HCT116 (cell line): ENCODE results near the gene FAM83F. TPM values are rescaled to one million over a fixed set of nuclear protein-coding genes. Genes with fewer than 3 reads are reported as not detected.
A peak's percentile ranks its signal among the peaks of the same experiment; 100 is the strongest.

Source experiments
- ATAC-seq: fragments of 200-7000 bp; cut with Tn5 transposase; 2 replicates; pipeline ENCODE4 v1.9.1; 2020; ENCODE audit warnings: mild to moderate bottlenecking, moderate library complexity
- BruUV-seq: library from RNA; stranded (reverse); fragments of 400-500 nt; replicated peaks from 2 replicates; lab custom pipeline; 2021; lab: Mats Ljungman, UMichigan
- CTCF ChIA-PET: fragments of 300-600 bp; sonication (Branson Sonifier 250); formaldehyde crosslinking; loops from one replicate; lab custom pipeline; 2021; ENCODE audit warnings: antibody characterized with exemption; lab: Charles Lee
- POLR2A ChIA-PET: fragments of 300-600, 350-600 bp; sonication (Branson Sonifier 250); formaldehyde crosslinking; loops from one replicate; lab custom pipeline; 2021; ENCODE audit warnings: antibody characterized with exemption; lab: Charles Lee
- RAD21 ChIA-PET, 2 experiments: fragments of 300-600 bp; sonication (Branson Sonifier 250); formaldehyde crosslinking; loops; one replicate each; lab custom pipeline; 2023; ENCODE audit warnings: low total read pairs in 2 of 2; ENCODE audit not compliant: uncharacterized antibody in 2 of 2, unreplicated experiment in 2 of 2, low non-redundant PET in 1 of 2; lab: Charles Lee
- DNase-seq: peaks from one replicate; pipeline ENCODE4 v3.0.0-alpha.2; 2010; ENCODE audit warnings: low read depth, low spot score
- H2AFZ ChIP-seq: fragments of 200-600 bp; shearing (Covaris generic), sonication (generic); 2 replicates; pipeline ENCODE4 v1.6.1; 2017; ENCODE audit warnings: low read depth, mixed run types, mixed read lengths, antibody characterized with exemption, low read length; ENCODE audit not compliant: poor library complexity, severe bottlenecking
- H3K27ac ChIP-seq: 2 replicates; pipeline ENCODE4 v1.5.1; 2012; ENCODE audit warnings: low read depth, low read length
- H3K27me3 ChIP-seq: fragments of 200-600 bp; sonication (generic); 2 replicates; pipeline ENCODE4 v1.6.1; 2016; ENCODE audit warnings: mixed run types, low read length, mixed read lengths; ENCODE audit not compliant: insufficient read depth
- H3K36me3 ChIP-seq, 2 experiments: fragments of 200-500 bp in 1 of 2; fragments of 200-600 bp in 1 of 2; sonication (Bioruptor generic) in 1 of 2; sonication (generic) in 1 of 2; 2 replicates each; pipeline versions ENCODE4 v1.5.1 to v1.6.1; 2014 to 2016; ENCODE audit warnings: low read length in 2 of 2, inconsistent platforms in 1 of 2, mixed read lengths in 1 of 2, mixed run types in 1 of 2; ENCODE audit not compliant: insufficient read depth in 2 of 2, control insufficient read depth in 1 of 2
- H3K4me1 ChIP-seq, 2 experiments: fragments of 200-600 bp in 1 of 2; sonication (generic) in 1 of 2; 2 replicates each; pipeline versions ENCODE4 v1.5.1 to v1.6.1; 2012 to 2017; ENCODE audit warnings: low read length in 2 of 2, inconsistent platforms in 1 of 2, mild to moderate bottlenecking in 1 of 2, mixed read lengths in 1 of 2, mixed run types in 1 of 2, moderate library complexity in 1 of 2; ENCODE audit not compliant: insufficient read depth in 2 of 2, control insufficient read depth in 1 of 2
- H3K4me2 ChIP-seq: fragments of 200-600 bp; sonication (generic); 2 replicates; pipeline ENCODE4 v1.6.1; 2017; ENCODE audit warnings: mixed run types, low read length, mixed read lengths
- H3K4me3 ChIP-seq, 2 experiments: fragments of 200-600 bp in 1 of 2; sonication (generic) in 1 of 2; replicated peaks in 1 of 2; 2 replicates each; pipeline ENCODE4 v1.5.1; 2011 to 2016; ENCODE audit warnings: low read length in 2 of 2, control low read depth in 1 of 2, low read depth in 1 of 2, mild to moderate bottlenecking in 1 of 2, mixed read lengths in 1 of 2, mixed run types in 1 of 2
- H3K79me2 ChIP-seq: fragments of 200-600 bp; sonication (generic); 2 replicates; pipeline ENCODE4 v1.6.1; 2017; ENCODE audit warnings: mild to moderate bottlenecking, mixed run types, low read length, moderate library complexity, mixed read lengths; ENCODE audit not compliant: insufficient read depth
- H3K9ac ChIP-seq: fragments of 200-600 bp; sonication (generic); 2 replicates; pipeline ENCODE4 v1.6.1; 2016; ENCODE audit warnings: low read length, mixed read lengths
- H3K9me2 ChIP-seq: fragments of 200-600 bp; sonication (generic), shearing (Covaris generic); 2 replicates; pipeline ENCODE4 v1.6.1; 2017; ENCODE audit warnings: mixed run types, mild to moderate bottlenecking, moderate library complexity; ENCODE audit not compliant: insufficient read depth
- H3K9me3 ChIP-seq, 2 experiments: fragments of 200-500 bp in 1 of 2; fragments of 200-600 bp in 1 of 2; sonication (Bioruptor generic) in 1 of 2; sonication (generic) in 1 of 2; 2 replicates each; pipeline ENCODE4 v1.6.1; 2014 to 2017; ENCODE audit warnings: low read length in 2 of 2, mixed read lengths in 2 of 2, inconsistent platforms in 1 of 2, low read depth in 1 of 2, mild to moderate bottlenecking in 1 of 2, mixed run types in 1 of 2, moderate library complexity in 1 of 2; ENCODE audit not compliant: control insufficient read depth in 1 of 2, insufficient read depth in 1 of 2
- H4K20me1 ChIP-seq: fragments of 200-600 bp; sonication (generic), shearing (Covaris generic); 2 replicates; pipeline ENCODE4 v1.6.1; 2017; ENCODE audit warnings: mixed run types, mild to moderate bottlenecking, moderate library complexity; ENCODE audit not compliant: insufficient read depth
- CBX3 ChIP-seq: IDR thresholded peaks from 2 replicates; pipeline ENCODE4 v1.6.1; 2012; ENCODE audit warnings: low read depth
- CEBPB ChIP-seq: IDR thresholded peaks from 2 replicates; pipeline ENCODE4 v1.6.1; 2012; ENCODE audit warnings: low read depth
- EGR1 ChIP-seq: IDR thresholded peaks from 2 replicates; pipeline ENCODE4 v1.6.1; 2012; ENCODE audit warnings: low read depth
- ELF1 ChIP-seq: IDR thresholded peaks from 2 replicates; pipeline ENCODE4 v1.6.1; 2012; ENCODE audit warnings: low read depth, borderline replicate concordance
- EZH2 ChIP-seq: fragments of 200-600 bp; sonication (generic); IDR thresholded peaks from 2 replicates; pipeline ENCODE4 v1.6.1; 2017; ENCODE audit warnings: antibody characterized with exemption, mixed run types
- EZH2phosphoT487 ChIP-seq: fragments of 200-600 bp; IDR thresholded peaks from 2 replicates; pipeline ENCODE4 v1.6.1; 2018; ENCODE audit warnings: antibody characterized with exemption, borderline replicate concordance
- FOSL1 ChIP-seq: IDR thresholded peaks from 2 replicates; pipeline ENCODE4 v1.6.1; 2012; ENCODE audit warnings: low read depth
- POLR2A ChIP-seq: IDR thresholded peaks from 2 replicates; pipeline ENCODE4 v1.7.0; 2011; ENCODE audit warnings: borderline replicate concordance; ENCODE audit not compliant: insufficient read depth, insufficient read length; ENCODE audit errors: extremely low read depth
- POLR2AphosphoS5 ChIP-seq: IDR thresholded peaks from 2 replicates; pipeline ENCODE4 v1.6.1; 2011; ENCODE audit warnings: mild to moderate bottlenecking, low read depth, low read length, moderate library complexity
- RAD21 ChIP-seq: IDR thresholded peaks from 2 replicates; pipeline ENCODE4 v1.6.1; 2012; ENCODE audit warnings: low read depth, mild to moderate bottlenecking
- SIN3A ChIP-seq: IDR thresholded peaks from 2 replicates; pipeline ENCODE4 v1.6.1; 2012; ENCODE audit warnings: low read depth
- SP1 ChIP-seq: IDR thresholded peaks from 2 replicates; pipeline ENCODE4 v1.6.1; 2012; ENCODE audit warnings: low read depth
- SRF ChIP-seq: IDR thresholded peaks from 2 replicates; pipeline ENCODE4 v1.6.1; 2012; ENCODE audit warnings: low read depth
- TCF7L2 ChIP-seq: IDR thresholded peaks from 2 replicates; pipeline ENCODE4 v1.7.0; 2011; ENCODE audit warnings: borderline replicate concordance, inconsistent platforms; ENCODE audit not compliant: insufficient read depth, insufficient read length; ENCODE audit errors: extremely low read depth
- YY1 ChIP-seq: IDR thresholded peaks from 2 replicates; pipeline ENCODE4 v1.6.1; 2011; ENCODE audit warnings: low read length, low read depth, moderate library complexity, mild to moderate bottlenecking; ENCODE audit not compliant: insufficient replicate concordance; ENCODE audit errors: extremely low read depth
- intact Hi-C: fragments of 100-400 bp; cut with micrococcal nuclease; formaldehyde crosslinking; loops from 2 replicates; pipeline ENCODE4 v1.10.0; 2022
- total RNA-seq: library from RNA; stranded (reverse); gene quantifications from one replicate; pipeline ENCODE4 v1.2.1, GENCODE V29; 2021; ENCODE audit not compliant: unreplicated experiment
- TF ChIP-seq, protein P1 (sequence below): IDR thresholded peaks from 2 replicates; pipeline ENCODE4 v1.6.1; 2012
- TF ChIP-seq, protein P2 (sequence below): IDR thresholded peaks from 2 replicates; pipeline ENCODE4 v1.6.1; 2012
- TF ChIP-seq, protein P3 (sequence below): IDR thresholded peaks from 2 replicates; pipeline ENCODE4 v1.6.1; 2012; ENCODE audit warnings: low read depth
- TF ChIP-seq, protein P4 (sequence below), 3 experiments: fragments of 200-600 bp in 1 of 3; sonication (generic) in 1 of 3; IDR thresholded peaks in 2 of 3; conservative IDR thresholded peaks in 1 of 3; 2 replicates each; pipeline ENCODE4 v1.5.1; 2012 to 2017; ENCODE audit warnings: low read depth in 2 of 3, low read length in 2 of 3, antibody characterized with exemption in 1 of 3, borderline replicate concordance in 1 of 3, control low read depth in 1 of 3, mild to moderate bottlenecking in 1 of 3, mixed read lengths in 1 of 3, mixed run types in 1 of 3, moderate library complexity in 1 of 3; ENCODE audit not compliant: insufficient read depth in 1 of 3

FAM83F gene
- total RNA-seq, 1 experiment from 2014 or later = 24.5 TPM

DNA sequence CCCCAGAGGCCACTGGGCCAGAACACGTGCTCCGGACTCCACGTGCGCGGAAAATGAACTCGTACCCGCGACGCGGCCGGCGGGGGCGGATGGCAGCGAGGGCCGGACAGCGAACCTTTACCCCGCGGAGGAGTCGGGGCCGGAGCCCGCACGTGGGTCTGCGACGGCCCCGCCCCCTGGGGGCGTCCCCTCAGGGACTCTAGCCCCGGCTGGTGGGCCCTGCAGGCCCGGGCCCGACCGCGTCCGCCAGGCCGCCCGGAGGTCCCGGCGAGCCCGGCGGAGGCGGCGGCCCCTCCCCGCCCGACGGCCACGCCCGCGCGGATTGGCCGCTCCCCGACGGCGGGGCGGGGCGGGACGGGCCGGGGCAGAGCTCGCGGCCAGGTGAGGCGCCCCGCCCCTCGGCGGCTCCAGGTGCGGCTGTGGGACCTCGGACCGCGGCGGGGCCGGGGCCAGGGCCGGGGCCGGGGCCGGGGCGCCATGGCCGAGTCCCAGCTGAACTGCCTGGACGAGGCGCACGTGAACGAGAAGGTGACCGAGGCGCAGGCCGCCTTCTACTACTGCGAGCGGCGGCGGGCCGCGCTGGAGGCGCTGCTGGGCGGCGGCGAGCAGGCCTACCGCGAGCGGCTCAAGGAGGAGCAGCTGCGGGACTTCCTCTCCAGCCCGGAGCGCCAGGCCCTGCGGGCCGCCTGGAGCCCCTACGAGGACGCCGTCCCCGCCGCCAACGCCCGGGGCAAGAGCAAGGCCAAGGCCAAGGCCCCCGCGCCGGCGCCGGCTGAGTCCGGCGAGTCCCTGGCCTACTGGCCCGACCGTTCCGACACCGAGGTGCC is at the start of gene FAM83F (continued):
- TF ChIP-seq YY1 (no peak), SIN3A (no peak), ELF1 (no peak), POLR2A (peak; percentile 57), SRF (no peak), POLR2AphosphoS5 (peak; percentile 53; the same call in 1 of the 2 replicates), SP1 (no peak)
- TF ChIP-seq, all 23 proteins: peak for 6

DNA sequence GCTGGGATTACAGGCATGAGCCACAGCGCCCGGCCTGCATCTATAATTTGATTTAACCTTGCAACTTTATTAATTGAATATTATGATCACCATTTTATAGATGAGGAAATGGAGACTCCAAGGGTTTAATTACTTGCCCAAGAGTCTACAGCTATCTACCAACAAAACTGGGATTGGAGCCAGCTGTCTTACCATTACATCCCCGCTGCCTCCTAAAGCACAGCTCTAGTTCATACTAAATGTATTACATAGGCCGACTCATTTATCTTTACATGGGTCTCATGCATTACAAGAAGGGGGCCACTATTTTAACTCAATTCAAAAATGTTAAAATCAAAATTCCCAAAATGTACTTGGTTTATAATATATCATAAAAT is 48.6 kb upstream of the FAM83F start:
- no peaks in the 10 kb centered on the region for H3K27me3 ChIP-seq
- H3K4me2 ChIP-seq = no peak overlapping the region
- ChIA-PET RAD21 (no interaction called here), POLR2A (no interaction called here), CTCF (interaction anchor here (0.9 kb wide), 1 partner anchor 13 kb away, joined by 6 read pairs; no protein-coding TSS in a partner anchor)
- DNase-seq (no peak), ATAC-seq (no peak)
- H2AFZ ChIP-seq = no peak overlapping the region
- H3K9me3 ChIP-seq = no peaks in the 10 kb centered on the region
- TF ChIP-seq, protein P1, sequence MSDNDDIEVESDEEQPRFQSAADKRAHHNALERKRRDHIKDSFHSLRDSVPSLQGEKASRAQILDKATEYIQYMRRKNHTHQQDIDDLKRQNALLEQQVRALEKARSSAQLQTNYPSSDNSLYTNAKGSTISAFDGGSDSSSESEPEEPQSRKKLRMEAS = no peak
- TF ChIP-seq CEBPB = no peak
- TF ChIP-seq ELF1 = no peak
- TF ChIP-seq POLR2AphosphoS5 = no peak
- no peak for TF ChIP-seq SRF
- TF ChIP-seq, protein P2, sequence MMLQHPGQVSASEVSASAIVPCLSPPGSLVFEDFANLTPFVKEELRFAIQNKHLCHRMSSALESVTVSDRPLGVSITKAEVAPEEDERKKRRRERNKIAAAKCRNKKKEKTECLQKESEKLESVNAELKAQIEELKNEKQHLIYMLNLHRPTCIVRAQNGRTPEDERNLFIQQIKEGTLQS = no peak
- no peak for TF ChIP-seq EZH2
- no peak for TF ChIP-seq EZH2phosphoT487
- no peak for TF ChIP-seq EGR1
- TF ChIP-seq SP1 = no peak
- no peak for TF ChIP-seq CBX3
- TF ChIP-seq RAD21 = no peak
- no peak for TF ChIP-seq FOSL1
- no peak for TF ChIP-seq TCF7L2
- TF ChIP-seq SIN3A = no peak
- TF ChIP-seq, protein P3, sequence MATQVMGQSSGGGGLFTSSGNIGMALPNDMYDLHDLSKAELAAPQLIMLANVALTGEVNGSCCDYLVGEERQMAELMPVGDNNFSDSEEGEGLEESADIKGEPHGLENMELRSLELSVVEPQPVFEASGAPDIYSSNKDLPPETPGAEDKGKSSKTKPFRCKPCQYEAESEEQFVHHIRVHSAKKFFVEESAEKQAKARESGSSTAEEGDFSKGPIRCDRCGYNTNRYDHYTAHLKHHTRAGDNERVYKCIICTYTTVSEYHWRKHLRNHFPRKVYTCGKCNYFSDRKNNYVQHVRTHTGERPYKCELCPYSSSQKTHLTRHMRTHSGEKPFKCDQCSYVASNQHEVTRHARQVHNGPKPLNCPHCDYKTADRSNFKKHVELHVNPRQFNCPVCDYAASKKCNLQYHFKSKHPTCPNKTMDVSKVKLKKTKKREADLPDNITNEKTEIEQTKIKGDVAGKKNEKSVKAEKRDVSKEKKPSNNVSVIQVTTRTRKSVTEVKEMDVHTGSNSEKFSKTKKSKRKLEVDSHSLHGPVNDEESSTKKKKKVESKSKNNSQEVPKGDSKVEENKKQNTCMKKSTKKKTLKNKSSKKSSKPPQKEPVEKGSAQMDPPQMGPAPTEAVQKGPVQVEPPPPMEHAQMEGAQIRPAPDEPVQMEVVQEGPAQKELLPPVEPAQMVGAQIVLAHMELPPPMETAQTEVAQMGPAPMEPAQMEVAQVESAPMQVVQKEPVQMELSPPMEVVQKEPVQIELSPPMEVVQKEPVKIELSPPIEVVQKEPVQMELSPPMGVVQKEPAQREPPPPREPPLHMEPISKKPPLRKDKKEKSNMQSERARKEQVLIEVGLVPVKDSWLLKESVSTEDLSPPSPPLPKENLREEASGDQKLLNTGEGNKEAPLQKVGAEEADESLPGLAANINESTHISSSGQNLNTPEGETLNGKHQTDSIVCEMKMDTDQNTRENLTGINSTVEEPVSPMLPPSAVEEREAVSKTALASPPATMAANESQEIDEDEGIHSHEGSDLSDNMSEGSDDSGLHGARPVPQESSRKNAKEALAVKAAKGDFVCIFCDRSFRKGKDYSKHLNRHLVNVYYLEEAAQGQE = no peak
- TF ChIP-seq, protein P4, sequence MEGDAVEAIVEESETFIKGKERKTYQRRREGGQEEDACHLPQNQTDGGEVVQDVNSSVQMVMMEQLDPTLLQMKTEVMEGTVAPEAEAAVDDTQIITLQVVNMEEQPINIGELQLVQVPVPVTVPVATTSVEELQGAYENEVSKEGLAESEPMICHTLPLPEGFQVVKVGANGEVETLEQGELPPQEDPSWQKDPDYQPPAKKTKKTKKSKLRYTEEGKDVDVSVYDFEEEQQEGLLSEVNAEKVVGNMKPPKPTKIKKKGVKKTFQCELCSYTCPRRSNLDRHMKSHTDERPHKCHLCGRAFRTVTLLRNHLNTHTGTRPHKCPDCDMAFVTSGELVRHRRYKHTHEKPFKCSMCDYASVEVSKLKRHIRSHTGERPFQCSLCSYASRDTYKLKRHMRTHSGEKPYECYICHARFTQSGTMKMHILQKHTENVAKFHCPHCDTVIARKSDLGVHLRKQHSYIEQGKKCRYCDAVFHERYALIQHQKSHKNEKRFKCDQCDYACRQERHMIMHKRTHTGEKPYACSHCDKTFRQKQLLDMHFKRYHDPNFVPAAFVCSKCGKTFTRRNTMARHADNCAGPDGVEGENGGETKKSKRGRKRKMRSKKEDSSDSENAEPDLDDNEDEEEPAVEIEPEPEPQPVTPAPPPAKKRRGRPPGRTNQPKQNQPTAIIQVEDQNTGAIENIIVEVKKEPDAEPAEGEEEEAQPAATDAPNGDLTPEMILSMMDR (IDR thresholded peaks at IDR 0.05 in 2 of 3, conservative IDR thresholded peaks at IDR 0.05 in 1 of 3; ENCODE audit: borderline replicate concordance in 1 of 3, insufficient read depth in 1 of 3, low read depth in 2 of 3, low read length in 2 of 3) = no peak
- no peak for TF ChIP-seq POLR2A
- H3K79me2 ChIP-seq = no peaks in the 10 kb centered on the region
- no peak overlapping the region for H3K4me3 ChIP-seq
- H3K9ac ChIP-seq = no peak overlapping the region
- BruUV-seq = no TSS peak
- no peaks in the 10 kb centered on the region for H4K20me1 ChIP-seq
- H3K27ac ChIP-seq = no peak overlapping the region
- peaks cover 0 to 4% of the 10 kb centered on the region in 2 experiments; a peak in 1 of 4 replicates for H3K4me1 ChIP-seq
- intact Hi-C loops = no loop called here
- no peaks in the 10 kb centered on the region for H3K36me3 ChIP-seq
- H3K9me2 ChIP-seq = no peaks in the 10 kb centered on the region
